ENCODE data around the gene GRB14.

DNA sequence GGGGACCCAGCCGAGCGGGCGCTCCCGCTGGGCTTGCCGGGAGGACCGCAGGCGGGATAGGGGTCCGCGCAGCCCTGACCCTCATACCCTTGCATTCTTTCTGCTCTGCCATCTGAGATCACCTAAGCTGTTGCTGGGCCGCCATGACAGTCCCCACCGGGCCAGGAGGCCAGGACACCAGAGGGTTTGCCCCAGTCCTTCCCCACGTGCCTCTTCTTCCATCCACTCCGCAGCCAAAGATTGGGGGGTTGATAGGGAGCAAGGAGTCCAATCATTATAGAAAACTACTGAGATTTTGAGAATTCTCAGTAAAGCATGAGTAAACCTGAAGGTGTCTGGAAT, 453 bp upstream of the GRB14 start:
- TF ChIP-seq, protein P1, sequence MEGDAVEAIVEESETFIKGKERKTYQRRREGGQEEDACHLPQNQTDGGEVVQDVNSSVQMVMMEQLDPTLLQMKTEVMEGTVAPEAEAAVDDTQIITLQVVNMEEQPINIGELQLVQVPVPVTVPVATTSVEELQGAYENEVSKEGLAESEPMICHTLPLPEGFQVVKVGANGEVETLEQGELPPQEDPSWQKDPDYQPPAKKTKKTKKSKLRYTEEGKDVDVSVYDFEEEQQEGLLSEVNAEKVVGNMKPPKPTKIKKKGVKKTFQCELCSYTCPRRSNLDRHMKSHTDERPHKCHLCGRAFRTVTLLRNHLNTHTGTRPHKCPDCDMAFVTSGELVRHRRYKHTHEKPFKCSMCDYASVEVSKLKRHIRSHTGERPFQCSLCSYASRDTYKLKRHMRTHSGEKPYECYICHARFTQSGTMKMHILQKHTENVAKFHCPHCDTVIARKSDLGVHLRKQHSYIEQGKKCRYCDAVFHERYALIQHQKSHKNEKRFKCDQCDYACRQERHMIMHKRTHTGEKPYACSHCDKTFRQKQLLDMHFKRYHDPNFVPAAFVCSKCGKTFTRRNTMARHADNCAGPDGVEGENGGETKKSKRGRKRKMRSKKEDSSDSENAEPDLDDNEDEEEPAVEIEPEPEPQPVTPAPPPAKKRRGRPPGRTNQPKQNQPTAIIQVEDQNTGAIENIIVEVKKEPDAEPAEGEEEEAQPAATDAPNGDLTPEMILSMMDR (conservative IDR thresholded peaks at IDR 0.05; ENCODE audit: low read length): no peak
- TF ChIP-seq EZH2phosphoT487 (IDR thresholded peaks at IDR 0.05; ENCODE audit: borderline replicate concordance, low read depth, low read length): no peak
